ENCODE measurements around the gene TBCD.
A peak's percentile ranks its signal among the peaks of the same experiment; 100 is the strongest.
"Not testable (repeated sequence)": the region's sequence is repeated elsewhere in the genome, so short reads cannot be mapped to it uniquely, and the experiment has no call there.

The TBCD gene

GRCh38 chr17:82776454-82776853 is 24.6 kb downstream of the TBCD start:
- no peak overlapping the region for H3K27ac ChIP-seq

GRCh38 chr17:82777778-82778375 is 26.0 kb downstream of the TBCD start:
- H3K27ac ChIP-seq, result not testable (repeated sequence)
- TF ChIP-seq CTCF (conservative IDR thresholded peaks at IDR 0.05), result peak; percentile 77

More at GRCh38 chr17:82776454-82776853, 24.6 kb downstream of the TBCD start:
- no peak for TF ChIP-seq CTCF (conservative IDR thresholded peaks at IDR 0.05)
- no peak for TF ChIP-seq ZFX (IDR thresholded peaks at IDR 0.05)

DNA sequence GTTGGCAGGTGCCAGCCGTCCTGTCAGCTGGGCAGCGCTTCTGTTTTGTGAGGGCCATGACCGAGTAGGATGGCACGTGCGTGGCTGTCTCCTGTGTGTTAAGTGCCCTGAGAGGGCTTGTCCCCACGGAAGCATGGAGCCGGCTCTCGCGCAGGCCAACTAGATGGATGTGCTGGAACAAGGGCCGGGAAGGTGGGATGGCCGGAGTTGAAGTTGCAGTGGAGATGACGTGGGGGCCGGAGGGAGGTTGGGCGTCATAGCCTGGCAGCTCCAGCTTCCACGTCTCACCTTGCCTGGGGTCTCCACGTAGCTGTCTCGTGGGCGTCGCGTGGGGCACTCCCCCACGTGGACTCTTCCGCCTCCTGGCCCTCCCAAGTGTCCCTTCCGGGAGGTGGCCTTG is 27.7 kb downstream of the TBCD start:
- no peak overlapping the region for H3K27ac ChIP-seq
- TF ChIP-seq ZFX (IDR thresholded peaks at IDR 0.05) (no peak), CTCF (conservative IDR thresholded peaks at IDR 0.05) (no peak)

- H3K27ac ChIP-seq, result no peak overlapping the region
- TF ChIP-seq ZFX (IDR thresholded peaks at IDR 0.05), result no peak
Observed at GRCh38 chr17:82780195-82780594, 28.3 kb downstream of the TBCD start.

GRCh38 chr17:82780971-82781893 is 29.4 kb downstream of the TBCD start:
- 0 out of 2 replicates have a peak, but pooled peaks have one; percentile 70 for TF ChIP-seq CTCF (conservative IDR thresholded peaks at IDR 0.05)
- no peak for TF ChIP-seq ZFX (IDR thresholded peaks at IDR 0.05)
- H3K27ac ChIP-seq, result no peak overlapping the region

GRCh38 chr17:82781894-82782274 is 30.0 kb downstream of the TBCD start:
- peak; percentile 99 for TF ChIP-seq CTCF (conservative IDR thresholded peaks at IDR 0.05)
- no peak for TF ChIP-seq ZFX (IDR thresholded peaks at IDR 0.05)
- peak overlapping the region; percentile 24 for H3K27ac ChIP-seq

DNA sequence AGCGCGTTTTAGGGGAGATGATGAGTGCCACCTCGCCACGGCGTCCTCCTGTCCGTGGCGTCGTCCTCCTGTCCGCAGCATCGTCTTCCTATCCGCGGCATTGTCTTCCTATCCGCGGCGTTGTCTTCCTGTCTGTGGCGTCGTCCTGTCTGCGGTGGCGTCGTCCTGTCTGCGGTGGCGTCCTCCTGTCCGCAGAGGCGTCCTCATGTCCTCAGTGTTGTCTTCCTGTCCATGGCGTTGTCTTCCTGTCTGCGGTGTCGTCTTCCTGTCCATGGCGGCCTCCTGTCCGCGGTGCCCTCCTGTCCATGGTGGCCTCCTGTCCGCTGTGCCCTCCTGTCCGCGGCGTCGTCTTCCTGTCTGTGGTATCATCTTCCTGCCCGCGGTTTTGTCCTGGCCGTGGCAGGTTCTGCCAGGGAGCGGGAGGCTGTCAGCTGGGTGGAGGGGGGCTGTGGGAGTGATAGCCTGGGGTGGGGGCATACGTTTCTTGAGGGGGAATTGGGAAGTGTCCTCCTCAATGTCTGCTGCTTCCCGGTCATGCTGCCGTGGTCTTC is 30.9 kb downstream of the TBCD start:
- H3K27ac ChIP-seq, result no peak overlapping the region; the same call in 1 of the 2 replicates
- no peak for TF ChIP-seq ZFX (IDR thresholded peaks at IDR 0.05)
- no peak for TF ChIP-seq CTCF (conservative IDR thresholded peaks at IDR 0.05)

All from C4-2B (cell line).